Raji (cell line): Measurements from ENCODE around the gene ODC1.

ENCODE experiments used
- POLR2A ChIP-seq: IDR thresholded peaks from 2 replicates; pipeline ENCODE4 v1.6.1; 2011; ENCODE audit warnings: low read depth, low read length, control low read depth; ENCODE audit not compliant: insufficient read depth

ODC1 gene

DNA sequence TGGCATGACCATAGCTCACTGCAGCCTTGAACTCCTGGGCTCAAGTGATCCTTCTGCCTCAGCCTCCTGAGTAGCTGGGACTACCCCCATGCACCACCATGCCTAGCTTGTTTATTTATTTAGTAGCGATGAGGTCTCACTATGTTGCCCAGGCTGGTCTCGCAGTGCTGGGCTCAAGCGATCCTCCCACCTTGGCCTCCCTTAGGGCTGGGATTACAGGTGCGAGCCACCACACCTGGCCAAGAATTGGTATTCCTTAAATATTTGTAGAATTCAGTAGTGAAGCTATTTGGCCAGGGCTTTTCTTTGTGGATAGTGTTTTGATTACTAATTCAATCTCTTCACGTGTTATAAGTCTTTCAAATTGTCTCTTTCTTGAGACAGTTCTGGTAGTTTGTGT is 56.0 kb downstream of the ODC1 start:
- TF ChIP-seq POLR2A, result no peak

DNA sequence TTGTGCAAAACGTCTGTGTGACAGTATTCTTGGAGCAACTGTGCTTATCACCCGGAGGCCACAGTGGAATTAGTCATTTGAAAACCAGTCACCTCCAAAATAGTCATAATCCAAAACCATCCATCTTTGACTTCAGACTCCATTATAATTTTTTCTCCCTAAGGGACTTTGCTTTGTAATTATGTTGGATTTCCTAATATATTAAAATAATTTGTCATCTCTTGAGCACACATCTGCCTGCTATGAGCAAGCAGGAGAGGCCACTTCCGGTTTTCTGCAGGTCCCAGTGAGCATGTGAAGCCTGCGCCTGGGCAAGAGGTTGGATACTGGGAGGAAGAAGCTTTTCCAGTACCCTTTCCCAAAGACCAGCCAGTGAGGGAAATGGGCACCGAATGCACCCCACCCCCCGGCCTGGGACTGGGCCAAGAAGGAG is 57.7 kb downstream of the ODC1 start:
- TF ChIP-seq POLR2A, result no peak
